Stimulated activated naive CD8-positive, alpha-beta T cell treated with anti-CD3 and anti-CD28 coated beads, Interleukin-15, Interleukin-2, amounts not matched to agents 100 U/mL and 50 U/mL, for 24 hours (primary cell): Measurements from ENCODE around the gene GNAQ.
"Not testable (repeated sequence)": the region's sequence is repeated elsewhere in the genome, so short reads cannot be mapped to it uniquely, and the experiment has no call there.

Source experiments
- ATAC-seq: fragments of 150-1000 bp; cut with Tn5 transposase; one replicate; pipeline ENCODE4 v1.10.0; 2021
- DNase-seq: peaks from one replicate; pipeline ENCODE4 v3.0.0; 2021

GNAQ gene

GRCh38 chr9:77690723-77691122 is 340.9 kb downstream of the GNAQ start:
- ATAC-seq, DNase-seq: not testable (repeated sequence)

GRCh38 chr9:77690119-77690518 is 341.5 kb downstream of the GNAQ start:
- not testable (repeated sequence) for ATAC-seq, DNase-seq

GRCh38 chr9:77687737-77688136 is 343.9 kb downstream of the GNAQ start:
- not testable (repeated sequence) for DNase-seq

GRCh38 chr9:77680581-77680980 is 351.0 kb downstream of the GNAQ start:
- no peak for ATAC-seq
- DNase-seq, result no peak

More at GRCh38 chr9:77687737-77688136, 343.9 kb downstream of the GNAQ start:
- ATAC-seq, result not testable (repeated sequence)

DNA sequence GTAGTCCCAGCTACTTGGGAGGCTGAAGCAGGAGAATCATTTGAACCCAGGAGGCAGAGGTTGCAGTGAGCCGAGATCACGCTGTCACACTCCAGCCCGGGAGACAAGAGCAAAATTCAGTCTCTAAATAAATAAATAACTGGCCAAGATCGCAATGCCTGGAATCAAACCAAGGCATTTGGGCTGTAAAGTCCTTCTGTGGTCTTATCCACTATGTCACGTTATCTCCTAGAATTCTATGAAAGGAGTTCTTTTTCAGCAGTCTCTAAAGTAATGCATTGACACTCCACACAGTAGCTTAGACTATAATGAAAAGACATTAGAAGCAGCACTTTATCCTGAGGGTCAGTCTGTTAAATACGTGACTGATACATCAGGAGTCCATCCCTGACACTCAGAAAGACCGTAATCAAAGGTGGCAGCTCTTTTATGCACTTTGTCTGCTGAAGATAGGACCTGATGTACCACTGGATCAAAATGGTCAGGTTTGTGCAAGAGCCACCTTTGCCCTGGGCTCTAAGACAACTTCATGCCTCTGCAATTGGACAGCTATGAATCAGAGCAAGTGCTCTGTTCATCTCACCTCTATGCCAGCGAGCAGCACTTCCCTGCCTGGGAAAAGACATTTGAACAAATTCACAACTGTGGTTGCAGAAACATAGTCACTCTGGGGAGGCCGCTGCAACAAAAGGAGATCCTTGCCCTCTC is 351.8 kb downstream of the GNAQ start:
- ATAC-seq, result no peak
- DNase-seq, result no peak

DNA sequence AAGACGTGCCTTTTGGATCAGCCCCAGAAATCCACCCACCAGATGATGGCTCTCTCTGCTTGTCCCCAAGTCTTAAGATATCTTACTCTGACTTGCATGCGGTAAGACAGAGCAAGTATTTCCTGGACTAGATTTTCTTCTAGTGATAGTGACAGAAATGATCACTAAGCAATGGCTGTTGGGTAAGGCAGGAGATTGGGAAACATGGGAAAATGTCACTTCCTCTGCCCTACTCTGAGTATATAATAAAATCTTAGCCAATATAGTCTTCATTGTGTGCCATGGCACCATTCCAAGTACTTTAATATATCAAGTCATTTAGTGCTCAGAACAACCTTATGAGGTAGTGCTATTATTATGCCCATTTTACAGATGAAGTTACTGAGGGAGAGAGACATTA is 352.5 kb downstream of the GNAQ start:
- DNase-seq (no peak), ATAC-seq (no peak)

GRCh38 chr9:77677957-77678535 is 353.6 kb downstream of the GNAQ start:
- ATAC-seq, result no peak

DNA sequence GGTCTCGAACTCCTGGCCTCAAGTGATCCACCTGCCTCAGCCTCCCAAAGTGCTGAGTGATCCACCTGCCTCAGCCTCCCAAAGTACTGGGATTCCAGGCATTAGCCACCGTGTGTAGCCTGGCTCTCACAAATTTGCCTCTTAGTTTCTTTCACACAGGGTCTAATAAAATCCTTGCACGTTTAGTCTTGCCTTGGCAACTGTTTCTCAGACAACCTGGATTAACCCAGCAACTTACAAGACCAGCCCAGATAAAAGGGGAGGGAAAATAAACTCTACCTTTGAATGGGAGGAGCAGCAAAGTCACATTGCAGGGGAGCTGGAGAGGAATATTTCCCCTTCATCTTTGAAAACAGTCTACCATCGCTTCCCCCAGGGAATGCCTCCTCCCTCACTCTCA is 354.2 kb downstream of the GNAQ start:
- no peak for ATAC-seq
- DNase-seq, result no peak

More at GRCh38 chr9:77677957-77678535, 353.6 kb downstream of the GNAQ start:
- no peak for DNase-seq

GRCh38 chr9:77673941-77674791 is 357.4 kb downstream of the GNAQ start:
- DNase-seq, result no peak
- ATAC-seq, result no peak

- ATAC-seq, result no peak
- no peak for DNase-seq
These were observed 359.4 kb downstream of the GNAQ start for GRCh38 chr9:77672183-77672582.

DNA sequence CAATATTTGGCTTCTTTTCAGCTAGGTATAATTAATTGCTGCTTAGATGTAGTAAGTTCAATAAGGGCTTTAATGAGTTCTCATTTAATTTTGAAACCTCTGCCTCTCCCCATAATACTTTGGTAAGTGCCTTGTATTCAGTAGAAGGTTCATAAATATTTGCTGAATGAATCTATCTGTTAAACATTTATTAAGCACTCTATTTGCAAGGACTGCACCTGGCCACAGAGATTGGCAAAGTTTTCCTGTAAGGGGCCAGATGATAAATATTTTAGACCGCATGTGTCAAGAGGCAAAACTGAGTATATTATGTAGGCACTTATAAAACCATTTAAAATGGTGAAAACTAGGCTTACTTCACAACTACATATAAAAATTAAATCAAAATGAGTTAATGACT is 364.5 kb downstream of the GNAQ start:
- no peak for ATAC-seq
- DNase-seq, result no peak
